HEK293 (cell line): ENCODE data around the gene IL10RA.

ENCODE experiments used
- CTCF ChIP-seq: fragments of 450-650 bp; formaldehyde crosslinking; IDR thresholded peaks from 2 replicates; pipeline ENCODE4 v1.5.1; 2016; ENCODE audit warnings: missing biosample characterization, missing genetic modification characterization
- ZNF157 ChIP-seq: fragments of 450-650 bp; formaldehyde crosslinking; IDR thresholded peaks from 2 replicates; pipeline ENCODE4 v1.5.1; 2016; ENCODE audit warnings: missing biosample characterization, missing genetic modification characterization

GRCh38 chr11:118001494-118001971 is 15.3 kb downstream of the IL10RA start:
- TF ChIP-seq ZNF157 (tag by site-specific recombination) (no peak), CTCF (tag by site-specific recombination) (no peak)
